GM19043 (cell line): ENCODE data around the gene ZNRF2.
"Not testable (repeated sequence)": the region's sequence is repeated elsewhere in the genome, so short reads cannot be mapped to it uniquely, and the experiment has no call there.

Experiments
- ATAC-seq: cut with Tn5 transposase; IDR thresholded peaks from one replicate; pipeline ENCODE4 v1.9.1; 2021; ENCODE audit warnings: low read depth; ENCODE audit not compliant: unreplicated experiment

The ZNRF2 gene

DNA sequence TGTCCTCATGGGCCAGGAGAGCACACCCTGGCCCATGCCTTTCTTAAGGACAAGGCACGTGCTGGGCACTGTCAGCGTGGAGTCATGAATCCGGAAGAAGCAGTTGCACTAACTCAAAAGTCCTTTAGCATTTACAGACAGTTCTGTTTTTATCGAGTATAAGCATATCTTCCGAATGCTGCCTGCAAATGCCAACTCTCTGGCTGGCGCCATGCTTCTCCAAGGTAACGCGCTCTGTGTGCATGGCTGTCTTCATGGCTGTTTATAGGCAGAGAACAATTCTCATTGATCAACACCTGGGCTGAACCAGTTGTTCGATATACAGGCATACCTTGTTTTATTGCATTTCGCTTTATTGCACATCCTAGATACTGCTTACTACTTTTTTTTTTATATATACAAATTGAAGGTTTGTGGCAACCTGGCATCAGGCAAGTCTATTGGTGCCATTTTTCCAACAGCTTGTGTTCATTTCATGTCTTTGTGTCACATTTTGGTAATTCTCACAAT, 28.0 kb upstream of the ZNRF2 start:
- no peak for ATAC-seq

DNA sequence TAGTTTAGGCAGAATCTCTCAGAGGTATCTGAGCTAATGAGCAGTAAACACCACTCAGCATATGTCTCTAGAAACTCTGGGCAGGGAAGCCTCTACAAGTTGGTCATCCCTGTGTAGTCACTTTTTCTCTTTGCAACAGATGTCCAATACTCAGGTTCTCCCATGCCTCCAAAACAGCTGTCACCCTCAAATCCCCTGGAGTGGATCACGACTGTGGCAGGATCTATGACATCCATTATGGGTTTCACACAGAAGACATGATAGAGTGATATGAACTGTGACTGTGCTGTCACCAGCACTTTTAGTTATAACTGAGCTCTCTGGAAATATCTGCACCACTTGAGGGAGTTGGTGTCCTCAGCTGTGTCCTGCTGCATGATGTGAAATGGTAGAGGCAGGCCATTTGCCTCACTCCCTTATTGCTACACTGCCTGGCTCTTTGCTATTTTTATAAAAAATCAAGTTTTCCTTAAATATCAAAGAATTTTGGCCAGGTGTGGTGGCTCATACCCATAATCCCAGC, 24.1 kb upstream of the ZNRF2 start:
- no peak for ATAC-seq

DNA sequence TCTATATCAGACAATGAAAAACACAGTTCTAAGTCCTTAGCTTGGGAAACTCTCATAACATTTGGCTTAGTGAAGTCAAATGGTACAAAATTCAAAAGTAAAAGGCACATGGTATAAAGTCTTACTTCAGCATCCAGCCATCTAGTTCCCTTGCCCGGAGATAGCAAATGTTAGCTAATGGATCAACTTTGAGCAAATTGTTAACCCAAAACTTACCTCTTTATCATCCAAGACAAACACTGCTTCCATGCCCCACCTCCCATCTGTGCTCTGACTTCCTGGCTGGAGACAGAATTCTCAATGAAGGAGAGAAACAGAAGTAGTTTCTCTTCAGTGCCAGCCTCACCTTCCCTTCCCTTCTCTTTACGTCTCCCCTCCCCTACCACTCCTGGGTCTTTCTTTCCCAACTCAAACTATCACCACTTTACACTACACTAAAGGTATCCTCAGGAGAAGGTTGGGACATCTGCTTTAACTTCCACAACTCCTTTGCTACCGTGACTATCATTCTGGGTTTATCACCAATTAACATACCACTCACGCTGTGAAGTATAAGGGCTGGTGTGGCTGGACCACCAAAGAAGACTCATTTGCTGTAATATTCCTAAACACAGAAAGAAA, 21.2 kb upstream of the ZNRF2 start:
- no peak for ATAC-seq

DNA sequence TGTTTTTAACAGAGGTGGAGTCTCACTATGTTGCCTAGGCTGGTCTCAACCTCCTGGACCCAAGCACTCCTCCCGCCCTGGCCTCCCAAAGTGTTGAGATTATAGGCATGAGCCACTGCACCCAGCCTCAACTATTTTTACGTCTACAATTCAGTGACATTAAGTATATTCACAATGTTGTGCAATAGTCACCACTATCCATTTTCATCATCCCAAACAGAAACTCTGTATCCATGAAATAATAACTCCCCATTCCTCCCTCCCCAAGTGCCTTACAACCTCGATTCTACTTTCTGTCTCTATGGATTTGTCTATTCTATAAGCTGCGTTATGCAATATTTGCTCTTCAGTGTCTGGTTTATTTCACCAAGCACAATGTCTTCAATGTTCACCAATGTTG, 20.3 kb upstream of the ZNRF2 start:
- no peak for ATAC-seq

DNA sequence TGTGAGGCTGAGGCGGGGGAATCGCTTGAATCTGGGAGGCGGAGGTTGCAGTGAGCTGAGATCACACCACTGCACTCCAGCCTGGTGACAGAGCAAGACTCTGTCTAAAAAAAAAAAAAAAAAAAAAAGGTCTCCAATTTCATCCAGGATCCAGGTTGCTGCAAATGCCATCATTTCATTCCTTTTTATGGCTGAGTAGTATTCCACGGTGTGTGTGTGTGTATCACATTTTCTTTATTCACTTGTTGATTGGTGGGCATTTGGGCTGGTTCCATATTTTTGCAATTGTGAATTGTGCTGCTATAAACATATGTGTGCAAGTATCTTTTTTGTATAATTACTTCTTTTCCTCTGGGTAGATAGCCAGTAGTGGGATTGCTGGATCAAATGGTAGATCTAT, 19.2 kb upstream of the ZNRF2 start:
- not testable (repeated sequence) for ATAC-seq

DNA sequence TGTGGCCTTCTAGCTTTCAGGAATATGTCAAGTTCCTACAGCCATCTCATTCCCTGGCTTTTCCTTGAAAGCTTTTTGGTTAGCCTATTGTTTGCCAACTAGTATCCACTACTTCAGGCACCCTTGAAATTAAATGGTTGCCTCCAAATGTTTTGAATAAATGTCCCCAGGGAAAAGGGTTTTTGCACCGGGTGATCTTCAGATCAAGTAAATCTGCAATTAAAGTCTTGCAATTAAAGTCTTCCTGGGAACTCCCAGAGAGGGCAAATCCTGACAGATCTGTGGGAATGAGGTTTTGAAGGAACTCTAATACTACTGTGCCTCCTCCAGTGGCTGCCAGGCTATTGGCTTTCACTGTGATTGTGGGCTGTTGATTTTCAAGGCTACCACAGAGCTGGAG, 17.7 kb upstream of the ZNRF2 start:
- ATAC-seq = no peak

DNA sequence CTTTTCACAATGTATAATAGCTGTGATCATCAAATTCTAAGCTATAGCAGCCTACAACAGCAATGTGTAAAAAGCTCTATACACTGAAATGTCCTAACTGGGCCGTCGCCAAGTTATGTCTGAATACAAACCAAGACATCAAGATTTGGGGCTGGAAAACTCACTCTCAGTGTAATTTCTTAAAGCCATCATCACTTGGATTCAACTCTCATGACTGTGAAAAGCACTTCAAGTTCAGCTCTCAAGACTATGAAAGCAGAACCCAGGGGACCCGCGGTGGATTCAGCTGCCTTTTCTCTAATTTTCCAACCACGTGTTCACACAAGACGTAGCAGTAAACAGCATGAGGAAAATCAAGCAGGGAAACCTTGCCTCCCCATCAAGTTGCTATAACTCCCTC, 15.8 kb upstream of the ZNRF2 start:
- no peak for ATAC-seq

DNA sequence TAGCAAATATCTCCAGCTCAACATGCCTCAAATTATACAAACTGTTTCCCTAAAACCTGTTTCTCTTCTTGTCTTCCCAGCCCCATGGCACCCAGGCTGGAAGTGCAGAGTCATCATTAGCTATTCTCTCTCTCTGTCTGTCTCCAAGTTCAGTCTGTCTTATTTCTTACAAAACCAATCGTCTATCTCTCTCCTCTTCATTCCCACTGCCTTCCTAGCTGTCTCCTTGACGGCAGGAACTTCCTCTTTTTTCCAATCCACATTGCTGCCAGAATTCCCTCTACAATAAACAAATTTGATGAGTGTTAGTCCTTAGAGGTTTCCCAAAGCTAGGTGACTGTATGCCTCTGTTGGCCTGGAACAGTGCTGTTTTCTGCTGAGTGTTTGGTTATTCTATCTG, 14.9 kb upstream of the ZNRF2 start:
- ATAC-seq = no peak

DNA sequence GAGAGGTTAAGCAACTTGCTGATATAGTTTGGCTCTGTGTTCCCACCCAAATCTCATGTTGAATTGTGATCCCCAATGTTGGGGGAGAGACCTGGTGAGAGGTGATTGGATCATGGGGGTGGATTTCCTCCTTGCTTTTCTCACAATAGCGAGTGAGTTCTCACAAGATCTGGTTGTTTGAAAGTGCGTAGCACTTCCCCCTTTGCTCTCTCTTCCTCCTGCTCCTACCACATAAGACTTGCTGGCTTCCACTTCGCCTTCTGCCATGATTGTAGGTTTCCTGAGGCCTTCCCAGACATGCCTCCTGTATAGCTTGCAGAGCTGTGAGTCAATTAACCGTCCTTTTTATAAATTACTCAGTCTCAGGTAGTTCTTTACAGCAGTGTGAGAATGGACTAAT, 13.5 kb upstream of the ZNRF2 start:
- no peak for ATAC-seq

DNA sequence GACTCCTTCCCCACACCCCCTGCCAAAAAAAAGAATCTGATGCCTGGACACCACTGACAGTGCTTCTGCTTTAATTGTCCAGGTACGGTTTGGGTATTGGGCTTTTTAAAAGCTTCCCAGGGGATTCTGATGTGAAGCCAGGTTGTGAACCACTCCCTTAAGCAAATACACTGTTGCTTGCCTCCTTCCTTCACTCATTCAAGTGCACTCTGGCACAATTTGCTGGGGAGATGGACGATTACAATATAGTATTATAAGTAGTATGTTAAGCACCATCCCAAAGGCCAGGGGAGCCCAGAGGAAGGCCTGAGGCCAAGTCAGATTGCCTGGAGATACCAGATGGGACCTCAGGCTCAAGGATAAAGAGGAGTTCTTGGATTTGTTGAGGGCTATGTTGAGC, 12.3 kb upstream of the ZNRF2 start:
- no peak for ATAC-seq

DNA sequence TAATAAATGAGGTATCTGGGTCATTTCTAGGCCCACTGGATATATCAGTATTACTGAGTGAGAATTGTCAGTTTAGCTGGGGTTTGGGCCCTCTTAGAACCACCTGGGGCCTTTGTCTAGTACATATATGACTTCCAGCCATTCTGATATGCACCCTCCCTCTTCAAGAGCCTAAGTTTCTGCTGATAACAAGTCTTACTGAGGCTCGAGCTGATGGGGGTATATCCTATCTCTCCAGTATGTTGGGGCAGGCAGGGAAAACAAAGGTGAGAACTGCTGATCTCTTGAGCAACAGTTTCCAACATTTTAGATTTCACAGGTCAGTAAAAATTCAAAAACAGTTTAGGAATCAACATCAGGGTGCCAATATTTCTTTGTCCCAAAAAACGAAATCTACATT, 10.8 kb upstream of the ZNRF2 start:
- ATAC-seq = no peak

DNA sequence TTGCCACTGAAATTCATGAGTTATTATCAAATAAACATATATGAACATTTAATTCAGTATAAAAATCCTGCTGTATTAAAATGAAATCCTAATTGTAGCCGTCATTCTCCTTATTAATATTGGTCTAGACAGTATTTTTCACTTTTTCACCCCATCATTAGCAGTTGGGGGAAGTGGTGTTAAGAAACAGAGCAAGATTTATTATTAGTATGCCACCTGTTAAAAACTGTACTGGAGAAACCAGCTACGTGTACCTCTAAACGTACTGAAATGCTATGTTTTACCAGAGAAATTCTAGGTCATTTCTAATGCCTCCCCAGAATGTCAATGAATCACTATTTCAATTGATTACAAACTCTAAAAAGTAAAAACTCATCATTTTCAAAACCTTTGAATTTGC, 9.8 kb upstream of the ZNRF2 start:
- no peak for ATAC-seq

DNA sequence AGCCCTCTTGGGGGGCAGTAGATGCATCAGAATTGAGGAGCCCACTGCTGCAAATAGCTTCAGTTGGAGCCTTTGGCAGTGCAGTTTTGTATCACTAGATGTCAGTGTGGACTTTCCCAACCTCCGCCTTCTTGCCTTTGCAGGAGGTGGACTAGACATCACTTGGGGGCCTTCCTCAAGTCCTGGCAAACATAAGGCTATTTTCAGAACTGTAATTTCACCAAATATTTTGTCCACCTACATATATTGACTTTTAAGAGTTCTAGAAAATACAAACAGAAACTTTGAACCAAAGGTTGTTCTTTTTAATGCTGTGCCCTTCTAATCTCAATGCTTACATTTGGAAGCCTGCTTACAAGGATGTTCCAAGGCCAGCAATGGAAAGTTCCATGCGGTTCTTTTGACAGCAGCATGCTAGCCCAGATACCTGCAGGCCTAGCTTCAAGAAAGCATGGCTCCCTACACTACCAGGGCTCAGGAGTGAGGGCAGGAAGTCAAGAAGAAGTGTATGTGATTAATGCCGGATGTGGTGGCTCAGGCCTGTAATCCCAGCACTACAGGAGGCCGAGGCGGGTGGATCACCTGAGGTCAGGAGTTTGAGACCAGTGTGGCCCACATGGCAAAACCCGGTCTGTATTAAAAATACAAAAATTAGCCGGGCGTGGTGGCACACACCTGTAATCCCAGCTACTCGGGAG, 8.0 kb upstream of the ZNRF2 start:
- peak; percentile 71 for ATAC-seq

DNA sequence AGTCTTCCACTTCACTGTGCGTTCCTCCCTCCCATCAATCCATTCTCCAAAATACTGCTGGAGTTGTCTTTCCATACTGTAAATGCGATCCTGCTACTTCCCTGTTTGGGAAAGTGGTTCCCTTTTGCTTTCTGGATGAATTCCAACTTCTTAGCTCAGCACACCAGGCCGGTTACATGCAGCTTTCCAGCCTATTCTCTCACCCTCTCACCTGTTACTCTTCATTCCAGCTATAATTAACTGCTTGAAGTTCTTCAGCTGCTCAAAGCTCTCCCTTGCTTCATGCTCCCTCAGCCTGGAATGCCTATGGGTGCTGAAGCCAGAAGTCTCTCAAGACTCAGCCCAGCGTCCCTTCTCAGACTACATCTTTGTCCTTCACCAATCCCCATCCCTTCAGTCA, 6.0 kb upstream of the ZNRF2 start:
- no peak for ATAC-seq

DNA sequence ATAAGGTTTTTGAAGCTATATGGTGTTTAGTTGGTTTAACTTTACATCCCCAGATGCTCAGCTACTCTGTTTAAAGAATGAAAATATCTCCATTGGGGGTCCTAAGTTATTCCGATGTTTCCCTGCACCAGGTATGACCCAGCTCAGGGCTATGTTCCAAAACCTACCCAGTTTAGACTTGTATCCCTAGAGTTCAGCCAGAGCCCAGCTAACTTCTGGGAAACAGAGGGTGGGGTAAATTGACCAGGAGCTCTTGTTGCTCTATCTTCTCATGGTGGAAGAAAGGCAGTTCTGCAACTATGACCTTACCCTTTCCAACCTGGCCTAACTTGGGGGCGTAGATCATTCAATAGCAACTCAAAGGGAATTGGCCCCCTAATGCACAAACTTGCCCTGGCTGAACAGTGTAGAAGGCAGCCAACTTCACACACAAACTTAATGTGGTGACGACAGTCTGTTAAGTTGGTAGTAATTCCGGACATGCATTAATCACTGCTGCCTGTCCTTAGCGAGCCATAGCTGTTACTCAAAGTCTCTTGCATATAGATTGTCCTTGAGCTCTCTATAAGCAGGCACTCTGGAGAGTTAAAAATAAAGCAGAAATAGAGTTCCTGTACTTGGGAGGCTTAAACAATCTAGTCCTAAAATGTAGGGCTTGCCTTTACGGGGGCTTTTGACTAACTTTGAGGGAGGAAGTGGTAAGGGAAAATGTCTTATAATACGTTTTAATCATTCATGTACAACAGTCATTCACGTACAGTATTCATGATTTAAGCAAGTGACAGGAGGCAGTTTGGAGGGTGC, 5.3 kb upstream of the ZNRF2 start:
- ATAC-seq = no peak

DNA sequence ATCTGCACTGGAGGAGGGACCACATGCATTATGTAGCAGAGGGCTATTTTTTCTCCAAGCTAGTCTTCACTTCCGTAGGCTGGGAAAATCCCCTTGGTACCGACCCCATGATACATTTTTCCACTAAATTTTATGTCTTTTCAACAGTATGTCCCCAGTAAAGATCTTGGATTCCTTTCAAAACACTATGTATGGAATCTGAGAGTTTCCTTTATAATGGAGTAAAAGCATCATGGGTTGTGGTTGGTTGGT, 4.8 kb upstream of the ZNRF2 start:
- no peak for ATAC-seq

DNA sequence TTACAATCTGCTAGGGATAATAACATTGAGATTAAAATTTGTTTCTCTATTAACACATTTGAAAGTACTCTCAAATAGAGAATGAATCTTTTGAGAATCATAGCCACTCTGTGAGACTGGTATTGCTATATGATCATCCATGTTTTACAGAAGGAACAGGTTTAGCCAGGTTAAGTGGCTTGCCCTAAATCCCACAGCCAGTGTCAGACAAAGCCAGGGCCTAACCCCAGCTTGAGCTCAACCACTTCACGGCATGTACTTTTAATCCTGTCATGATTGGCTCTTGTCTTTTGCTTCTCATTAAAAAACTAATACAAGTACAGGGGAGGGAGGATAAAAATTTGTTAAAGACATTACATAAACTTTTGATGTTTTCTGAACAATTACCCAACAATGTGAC, 3.8 kb upstream of the ZNRF2 start:
- ATAC-seq = no peak

DNA sequence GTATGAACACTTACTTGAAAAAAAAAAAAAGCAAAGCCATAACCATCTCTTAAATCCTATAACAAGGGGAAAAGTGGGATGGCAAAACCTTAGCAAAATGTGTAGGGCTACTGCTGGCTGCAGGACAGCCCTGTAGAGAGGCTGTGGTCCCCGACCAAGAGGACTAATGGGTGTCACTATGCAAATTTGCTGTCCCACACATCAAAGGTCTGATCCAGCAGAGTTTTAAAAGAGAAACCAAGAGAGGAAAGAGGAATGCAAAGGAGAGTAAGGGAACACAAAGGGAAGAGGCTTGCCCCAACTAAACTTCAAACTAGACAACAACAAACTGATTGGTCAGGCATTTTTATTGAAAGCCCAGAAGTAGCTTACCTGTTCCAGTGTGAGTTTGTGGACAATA, 3.1 kb upstream of the ZNRF2 start:
- ATAC-seq = no peak

DNA sequence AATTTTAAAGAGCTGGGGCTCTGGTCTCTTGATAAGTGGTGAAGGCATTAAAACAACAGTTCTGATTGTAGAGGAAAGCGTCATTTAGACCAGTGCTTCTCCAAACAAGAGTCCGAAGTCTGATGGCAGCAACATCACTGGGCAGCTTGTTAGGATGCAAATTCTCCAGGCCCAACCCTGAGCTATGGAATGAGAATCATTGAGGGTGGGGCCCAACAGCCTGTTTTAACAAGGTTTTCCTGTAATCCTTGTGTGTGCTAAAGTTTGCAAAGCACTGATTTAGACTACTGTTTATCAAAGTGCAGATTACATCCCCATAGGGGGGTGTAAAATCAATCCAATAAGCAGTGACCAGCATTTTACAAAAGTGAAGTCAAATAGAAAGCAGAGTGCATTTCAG, 2.6 kb upstream of the ZNRF2 start:
- ATAC-seq = no peak

DNA sequence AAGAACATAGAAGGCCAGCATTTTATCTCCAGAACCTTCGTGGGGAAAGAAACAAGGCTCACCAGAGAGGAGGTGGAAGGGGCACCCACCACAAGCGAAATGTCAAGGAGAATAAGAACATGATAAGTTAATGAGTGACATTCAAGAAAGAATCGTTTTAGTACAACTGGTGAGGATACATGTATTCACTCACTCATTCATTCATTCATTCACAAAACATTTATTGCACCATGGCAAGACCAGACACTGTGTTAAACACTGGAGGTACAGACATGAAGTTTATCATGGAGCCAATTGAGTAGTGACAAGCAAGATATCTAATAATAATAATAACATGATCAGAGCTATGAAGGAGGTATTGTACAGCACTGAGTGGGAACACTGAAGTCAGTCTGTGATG, 1.7 kb upstream of the ZNRF2 start:
- no peak for ATAC-seq

DNA sequence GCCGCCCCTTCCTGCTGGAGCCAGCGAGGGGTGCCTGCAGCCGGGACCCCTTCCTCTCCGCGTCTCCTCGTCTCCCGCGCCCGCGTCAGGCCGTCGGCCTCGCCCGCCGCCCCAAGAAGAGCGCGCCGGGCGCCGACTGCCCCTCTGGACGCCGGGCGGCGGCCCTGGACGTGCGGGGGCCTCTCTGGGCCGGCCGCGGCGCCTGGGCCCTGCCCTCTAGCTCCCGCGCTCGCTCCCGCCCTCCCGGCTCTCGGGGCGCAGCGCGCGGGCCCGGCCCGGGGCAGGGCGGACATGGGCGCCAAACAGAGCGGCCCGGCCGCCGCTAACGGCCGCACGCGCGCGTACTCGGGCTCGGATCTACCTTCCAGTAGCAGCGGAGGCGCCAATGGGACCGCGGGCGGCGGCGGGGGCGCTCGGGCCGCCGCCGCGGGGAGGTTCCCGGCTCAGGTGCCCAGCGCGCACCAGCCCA, 704 bp downstream of the ZNRF2 start:
- peak; percentile 5 for ATAC-seq
